Measurements from ENCODE around the gene CITED1.

DNA sequence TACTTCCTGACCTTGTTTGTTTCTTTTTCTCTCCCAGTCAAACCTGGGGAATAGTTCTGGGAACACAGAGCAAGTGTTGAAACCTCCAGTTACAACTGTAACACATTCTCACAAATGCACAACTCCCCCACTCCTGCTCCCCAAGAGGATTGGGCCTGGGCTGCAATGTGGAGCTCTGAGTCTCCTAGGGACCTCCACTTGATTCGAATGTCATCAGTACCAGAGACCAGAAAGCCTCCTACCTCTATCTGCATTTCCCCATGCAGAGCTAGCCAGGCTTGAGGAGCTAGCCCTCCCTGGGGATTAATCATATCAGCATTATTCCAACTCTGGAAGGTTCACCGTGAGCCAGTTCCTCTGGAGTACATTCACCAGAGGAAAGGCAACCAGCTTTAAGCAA, 41.7 kb upstream of the CITED1 start:
- no peak for TF ChIP-seq POLR2AphosphoS5 (IDR thresholded peaks at IDR 0.05; ENCODE audit: borderline replicate concordance, low read depth, low read length)
- TF ChIP-seq FOXP2 (optimal IDR thresholded peaks at IDR 0.05; ENCODE audit: control extremely low read depth, extremely low read length, insufficient read depth), result no peak

Measured in SK-N-MC (cell line).